NCI-H1930 (cell line): ENCODE data around the gene TPRG1.

Source experiments
- DNase-seq, 2 experiments: peaks; one replicate each; lab custom pipeline; 2025; lab: John Stamatoyannopoulos, UW

Gene TPRG1

GRCh38 chr3:189355481-189356201 lies 183.9 kb downstream of the TPRG1 start:
- DNase-seq, result no peak

GRCh38 chr3:189360291-189360690 lies 188.5 kb downstream of the TPRG1 start:
- DNase-seq, result no peak

DNA sequence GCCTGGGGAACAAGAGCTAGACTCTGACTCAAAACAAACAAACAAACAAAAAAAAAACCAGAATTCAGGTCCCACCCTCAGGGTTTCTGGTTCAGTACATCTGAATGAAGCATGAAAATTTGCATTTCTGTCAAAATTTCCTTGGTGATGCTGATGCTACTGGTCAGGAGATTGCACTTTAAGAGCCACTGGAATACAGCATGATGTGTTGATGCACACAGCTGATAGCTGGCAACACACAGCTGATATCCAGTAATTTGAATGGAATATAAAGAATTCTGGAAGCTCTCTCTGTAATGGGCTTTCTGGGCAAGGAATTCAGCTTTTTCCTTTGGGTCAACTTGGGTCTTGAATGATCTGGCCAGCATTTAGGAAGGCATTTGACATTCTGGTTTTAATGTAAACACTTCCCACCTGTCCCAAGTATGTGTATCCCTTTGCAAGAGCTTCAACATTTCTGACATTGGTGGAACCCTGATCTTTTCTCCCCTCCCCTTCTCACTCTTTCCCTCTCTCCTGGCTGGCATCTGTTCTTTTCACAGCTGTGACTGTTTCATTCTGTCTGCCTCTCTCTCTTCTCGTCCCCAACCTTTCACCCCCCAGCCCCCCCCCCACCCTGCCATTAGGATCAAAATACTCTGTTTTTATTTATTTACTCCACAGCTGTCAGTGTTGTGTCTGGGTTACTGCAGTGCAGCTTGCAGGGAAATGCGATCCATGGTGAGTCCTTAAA lies 189.5 kb downstream of the TPRG1 start:
- DNase-seq, result no peak

GRCh38 chr3:189363590-189364255 lies 192.0 kb downstream of the TPRG1 start:
- DNase-seq, result no peak

GRCh38 chr3:189365609-189366564 lies 194.1 kb downstream of the TPRG1 start:
- DNase-seq, result no peak

DNA sequence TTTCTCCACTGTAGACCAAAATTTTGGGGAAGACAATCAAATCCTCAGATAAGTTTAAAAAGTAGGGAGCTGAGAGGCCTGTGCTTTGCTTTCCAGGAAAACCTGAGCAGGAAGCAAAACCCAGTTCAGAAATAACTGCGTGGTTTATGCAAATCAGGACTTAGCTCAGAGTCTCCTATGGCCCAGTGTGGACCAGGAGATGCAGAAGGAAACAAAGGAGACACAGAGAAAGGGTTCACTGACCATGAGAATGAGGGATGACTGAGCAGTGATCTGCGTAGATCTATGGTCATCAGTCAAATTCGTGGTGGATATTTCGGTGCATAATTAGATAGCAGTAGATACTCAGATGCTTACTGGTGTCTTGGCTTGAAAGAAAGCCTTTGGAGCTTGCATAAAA lies 196.6 kb downstream of the TPRG1 start:
- DNase-seq, result no peak

- no peak for DNase-seq
Observed at GRCh38 chr3:189369636-189370035, 197.9 kb downstream of the TPRG1 start.

DNA sequence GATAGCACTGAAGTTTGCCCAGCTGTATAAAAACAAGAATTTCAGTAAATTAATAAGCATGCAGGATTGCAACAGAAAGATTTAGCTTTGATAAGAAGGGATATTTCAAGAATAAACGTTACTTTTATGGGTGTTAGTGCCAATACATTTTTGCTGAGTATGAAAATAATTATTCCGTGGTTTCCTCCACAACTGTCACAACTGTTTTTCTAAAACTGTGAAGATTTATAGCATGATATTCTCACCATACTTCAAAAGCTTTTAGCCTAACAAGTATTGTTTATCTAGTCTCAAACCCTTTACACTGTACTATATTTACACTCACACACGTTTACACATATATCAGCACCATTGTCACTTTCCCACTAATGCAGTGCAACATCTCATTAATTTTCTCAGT lies 200.5 kb downstream of the TPRG1 start:
- DNase-seq, result no peak
